H1 (cell line): ENCODE results near the gene LMNA. TPM values are rescaled to one million over a fixed set of nuclear protein-coding genes. Genes with fewer than 3 reads are reported as not detected.

Experiments used
- CHD1 ChIP-seq: IDR thresholded peaks from 2 replicates; pipeline ENCODE4 v1.6.1; 2012; ENCODE audit warnings: low read depth, low read length, improper control_type of control experiment
- CHD7 ChIP-seq: fragments of 300-600 bp; sonication (generic); IDR thresholded peaks from 2 replicates; pipeline ENCODE4 v1.7.1; 2012; ENCODE audit warnings: low read length, moderate library complexity, mild to moderate bottlenecking, inconsistent platforms; ENCODE audit not compliant: insufficient replicate concordance
- EZH2 ChIP-seq: fragments of 200-600 bp; sonication (generic); IDR thresholded peaks from 2 replicates; pipeline ENCODE4 v1.7.1; 2012; ENCODE audit warnings: low read depth, mild to moderate bottlenecking, moderate library complexity, low read length, inconsistent platforms; ENCODE audit not compliant: severe bottlenecking
- GTF2F1 ChIP-seq: IDR thresholded peaks from 2 replicates; pipeline ENCODE4 v1.6.1; 2012; ENCODE audit warnings: low read depth, low read length, improper control_type of control experiment, borderline replicate concordance
- JUN ChIP-seq: IDR thresholded peaks from 2 replicates; pipeline ENCODE4 v1.6.1; 2011; ENCODE audit warnings: low read depth, mild to moderate bottlenecking, improper control_type of control experiment, low read length
- KDM4A ChIP-seq: IDR thresholded peaks from one replicate; pipeline ENCODE4 v1.7.1; 2012; ENCODE audit warnings: low read depth, mild to moderate bottlenecking, moderate library complexity, low read length, inconsistent platforms; ENCODE audit not compliant: severe bottlenecking
- RFX5 ChIP-seq: IDR thresholded peaks from 2 replicates; pipeline ENCODE4 v1.6.1; 2011; ENCODE audit warnings: low read depth, low read length, improper control_type of control experiment, borderline replicate concordance
- SIX5 ChIP-seq: IDR thresholded peaks from 2 replicates; pipeline ENCODE4 v1.6.1; 2011; ENCODE audit warnings: mild to moderate bottlenecking, low read depth, low read length
- SP1 ChIP-seq: IDR thresholded peaks from 2 replicates; pipeline ENCODE4 v1.6.1; 2011; ENCODE audit warnings: low read depth, low read length
- polyA plus RNA-seq, 7 experiments: library from polyadenylated mRNA; depleted of rRNA in 3 of 7; stranded (reverse) in 5 of 7; unstranded in 2 of 7; fragments of >200 nt in 5 of 7; fragments of 200-250 nt in 2 of 7; gene quantifications; 1 replicate in 5 of 7; 2 replicates in 1 of 7; 4 replicates in 1 of 7; pipeline versions ENCODE4 v1.2.1 to v1.2.3, GENCODE V29; 2011 to 2013; ENCODE audit warnings: missing spikeins in 2 of 7, mixed read lengths in 2 of 7
- total RNA-seq: library from RNA; stranded (reverse); fragmentation: NEBNext Ultra II Directional; extraction: Animal tissue kit (Norgen Biotek cat#: 25700); gene quantifications from 2 replicates; pipeline ENCODE4 v1.2.1, GENCODE V29; 2021

LMNA gene
- total and polyA plus RNA-seq, 2 of the 8 experiments (the other 6 are each of a cell fraction or from before 2014, with no cell fraction given), result 25.8 to 46.8 TPM

- TF ChIP-seq CHD7 (no peak), JUN (no peak), SIX5 (no peak), RFX5 (no peak), CHD1 (no peak), SP1 (no peak), KDM4A (no peak), GTF2F1 (no peak), EZH2 (no peak)
These were observed 14.1 kb upstream of the LMNA start (continued) for GRCh38 chr1:156100205-156100995.
